H1 (cell line): ENCODE measurements around the gene CLEC16A. TPM values are rescaled to one million over a fixed set of nuclear protein-coding genes. Genes with fewer than 3 reads are reported as not detected.

Source experiments
- CHD2 ChIP-seq: IDR thresholded peaks from 2 replicates; pipeline ENCODE4 v1.6.1; 2012; ENCODE audit warnings: low read length, improper control_type of control experiment
- CREB1 ChIP-seq: IDR thresholded peaks from 2 replicates; pipeline ENCODE4 v1.6.1; 2012; ENCODE audit warnings: inconsistent platforms
- EP300 ChIP-seq, 2 experiments: IDR thresholded peaks; 1 replicate in 1 of 2; 2 replicates in 1 of 2; pipeline ENCODE4 v1.6.1; 2011 to 2012; ENCODE audit warnings: low read depth in 2 of 2, low read length in 2 of 2, mild to moderate bottlenecking in 2 of 2, borderline replicate concordance in 1 of 2, inconsistent platforms in 1 of 2, moderate library complexity in 1 of 2
- GABPA ChIP-seq: IDR thresholded peaks from 2 replicates; pipeline ENCODE4 v1.6.1; 2011; ENCODE audit warnings: mild to moderate bottlenecking, low read length, moderate library complexity, borderline replicate concordance; ENCODE audit not compliant: insufficient read depth
- JUND ChIP-seq: IDR thresholded peaks from 2 replicates; pipeline ENCODE4 v1.6.1; 2011; ENCODE audit warnings: mild to moderate bottlenecking, improper control_type of control experiment, low read length
- KDM1A ChIP-seq: fragments of 200-600, 300-600 bp; sonication (generic); IDR thresholded peaks from 2 replicates; pipeline ENCODE4 v1.7.1; 2016; ENCODE audit warnings: mild to moderate bottlenecking, low read length, borderline replicate concordance
- KDM4A ChIP-seq: IDR thresholded peaks from one replicate; pipeline ENCODE4 v1.7.1; 2012; ENCODE audit warnings: low read depth, mild to moderate bottlenecking, moderate library complexity, low read length, inconsistent platforms; ENCODE audit not compliant: severe bottlenecking
- POLR2A ChIP-seq, 2 experiments: IDR thresholded peaks; 1 replicate in 1 of 2; 2 replicates in 1 of 2; pipeline ENCODE4 v1.6.1; 2011; ENCODE audit warnings: low read depth in 2 of 2, low read length in 2 of 2, mild to moderate bottlenecking in 2 of 2; ENCODE audit errors: control extremely low read depth in 1 of 2
- SIN3A ChIP-seq, 2 experiments: IDR thresholded peaks in 1 of 2; conservative IDR thresholded peaks in 1 of 2; 2 replicates each; pipeline ENCODE4 v1.6.1; 2011 to 2012; ENCODE audit warnings: low read length in 2 of 2, improper control_type of control experiment in 1 of 2, low read depth in 1 of 2, mild to moderate bottlenecking in 1 of 2
- SIX5 ChIP-seq: IDR thresholded peaks from 2 replicates; pipeline ENCODE4 v1.6.1; 2011; ENCODE audit warnings: mild to moderate bottlenecking, low read depth, low read length
- polyA plus RNA-seq, 7 experiments: library from polyadenylated mRNA; depleted of rRNA in 3 of 7; stranded (reverse) in 5 of 7; unstranded in 2 of 7; fragments of >200 nt in 5 of 7; fragments of 200-250 nt in 2 of 7; gene quantifications; 1 replicate in 5 of 7; 2 replicates in 1 of 7; 4 replicates in 1 of 7; pipeline versions ENCODE4 v1.2.1 to v1.2.3, GENCODE V29; 2011 to 2013; ENCODE audit warnings: missing spikeins in 2 of 7, mixed read lengths in 2 of 7
- total RNA-seq: library from RNA; stranded (reverse); fragmentation: NEBNext Ultra II Directional; extraction: Animal tissue kit (Norgen Biotek cat#: 25700); gene quantifications from 2 replicates; pipeline ENCODE4 v1.2.1, GENCODE V29; 2021
- TF ChIP-seq, protein P1 (sequence below): fragments of 300-600 bp; sonication (generic); IDR thresholded peaks from 2 replicates; pipeline ENCODE4 v1.7.1; 2012; ENCODE audit warnings: low read length, moderate library complexity, mild to moderate bottlenecking, inconsistent platforms; ENCODE audit not compliant: insufficient replicate concordance
- TF ChIP-seq, protein P2 (sequence below): IDR thresholded peaks from 2 replicates; pipeline ENCODE4 v1.6.1; 2011; ENCODE audit warnings: low read depth, mild to moderate bottlenecking, low read length; ENCODE audit not compliant: insufficient read depth

The CLEC16A gene
- total and polyA plus RNA-seq, 2 of the 8 experiments (the other 6 are each of a cell fraction or from before 2014, with no cell fraction given) = 7.6 to 19.3 TPM

DNA sequence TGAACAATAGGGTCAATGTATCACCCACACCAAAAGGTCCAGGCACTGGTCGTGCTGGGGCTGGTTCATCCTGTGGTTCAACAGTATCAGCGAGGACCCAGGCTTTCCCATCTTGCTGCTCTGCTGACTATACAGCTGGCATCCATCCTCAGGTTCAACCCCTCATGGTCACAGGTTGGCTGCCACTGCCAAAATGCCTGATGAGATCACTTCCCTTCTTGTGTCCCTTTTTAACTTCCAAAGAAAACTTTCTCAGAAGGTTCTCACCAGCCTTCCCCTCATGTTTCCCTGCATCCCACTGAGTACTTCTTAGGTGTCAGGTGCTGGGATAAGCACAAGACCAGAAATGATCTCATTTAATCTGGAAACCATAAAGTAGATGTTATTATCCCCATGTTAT is 25.7 kb downstream of the CLEC16A start (continued):
- TF ChIP-seq, protein P1, sequence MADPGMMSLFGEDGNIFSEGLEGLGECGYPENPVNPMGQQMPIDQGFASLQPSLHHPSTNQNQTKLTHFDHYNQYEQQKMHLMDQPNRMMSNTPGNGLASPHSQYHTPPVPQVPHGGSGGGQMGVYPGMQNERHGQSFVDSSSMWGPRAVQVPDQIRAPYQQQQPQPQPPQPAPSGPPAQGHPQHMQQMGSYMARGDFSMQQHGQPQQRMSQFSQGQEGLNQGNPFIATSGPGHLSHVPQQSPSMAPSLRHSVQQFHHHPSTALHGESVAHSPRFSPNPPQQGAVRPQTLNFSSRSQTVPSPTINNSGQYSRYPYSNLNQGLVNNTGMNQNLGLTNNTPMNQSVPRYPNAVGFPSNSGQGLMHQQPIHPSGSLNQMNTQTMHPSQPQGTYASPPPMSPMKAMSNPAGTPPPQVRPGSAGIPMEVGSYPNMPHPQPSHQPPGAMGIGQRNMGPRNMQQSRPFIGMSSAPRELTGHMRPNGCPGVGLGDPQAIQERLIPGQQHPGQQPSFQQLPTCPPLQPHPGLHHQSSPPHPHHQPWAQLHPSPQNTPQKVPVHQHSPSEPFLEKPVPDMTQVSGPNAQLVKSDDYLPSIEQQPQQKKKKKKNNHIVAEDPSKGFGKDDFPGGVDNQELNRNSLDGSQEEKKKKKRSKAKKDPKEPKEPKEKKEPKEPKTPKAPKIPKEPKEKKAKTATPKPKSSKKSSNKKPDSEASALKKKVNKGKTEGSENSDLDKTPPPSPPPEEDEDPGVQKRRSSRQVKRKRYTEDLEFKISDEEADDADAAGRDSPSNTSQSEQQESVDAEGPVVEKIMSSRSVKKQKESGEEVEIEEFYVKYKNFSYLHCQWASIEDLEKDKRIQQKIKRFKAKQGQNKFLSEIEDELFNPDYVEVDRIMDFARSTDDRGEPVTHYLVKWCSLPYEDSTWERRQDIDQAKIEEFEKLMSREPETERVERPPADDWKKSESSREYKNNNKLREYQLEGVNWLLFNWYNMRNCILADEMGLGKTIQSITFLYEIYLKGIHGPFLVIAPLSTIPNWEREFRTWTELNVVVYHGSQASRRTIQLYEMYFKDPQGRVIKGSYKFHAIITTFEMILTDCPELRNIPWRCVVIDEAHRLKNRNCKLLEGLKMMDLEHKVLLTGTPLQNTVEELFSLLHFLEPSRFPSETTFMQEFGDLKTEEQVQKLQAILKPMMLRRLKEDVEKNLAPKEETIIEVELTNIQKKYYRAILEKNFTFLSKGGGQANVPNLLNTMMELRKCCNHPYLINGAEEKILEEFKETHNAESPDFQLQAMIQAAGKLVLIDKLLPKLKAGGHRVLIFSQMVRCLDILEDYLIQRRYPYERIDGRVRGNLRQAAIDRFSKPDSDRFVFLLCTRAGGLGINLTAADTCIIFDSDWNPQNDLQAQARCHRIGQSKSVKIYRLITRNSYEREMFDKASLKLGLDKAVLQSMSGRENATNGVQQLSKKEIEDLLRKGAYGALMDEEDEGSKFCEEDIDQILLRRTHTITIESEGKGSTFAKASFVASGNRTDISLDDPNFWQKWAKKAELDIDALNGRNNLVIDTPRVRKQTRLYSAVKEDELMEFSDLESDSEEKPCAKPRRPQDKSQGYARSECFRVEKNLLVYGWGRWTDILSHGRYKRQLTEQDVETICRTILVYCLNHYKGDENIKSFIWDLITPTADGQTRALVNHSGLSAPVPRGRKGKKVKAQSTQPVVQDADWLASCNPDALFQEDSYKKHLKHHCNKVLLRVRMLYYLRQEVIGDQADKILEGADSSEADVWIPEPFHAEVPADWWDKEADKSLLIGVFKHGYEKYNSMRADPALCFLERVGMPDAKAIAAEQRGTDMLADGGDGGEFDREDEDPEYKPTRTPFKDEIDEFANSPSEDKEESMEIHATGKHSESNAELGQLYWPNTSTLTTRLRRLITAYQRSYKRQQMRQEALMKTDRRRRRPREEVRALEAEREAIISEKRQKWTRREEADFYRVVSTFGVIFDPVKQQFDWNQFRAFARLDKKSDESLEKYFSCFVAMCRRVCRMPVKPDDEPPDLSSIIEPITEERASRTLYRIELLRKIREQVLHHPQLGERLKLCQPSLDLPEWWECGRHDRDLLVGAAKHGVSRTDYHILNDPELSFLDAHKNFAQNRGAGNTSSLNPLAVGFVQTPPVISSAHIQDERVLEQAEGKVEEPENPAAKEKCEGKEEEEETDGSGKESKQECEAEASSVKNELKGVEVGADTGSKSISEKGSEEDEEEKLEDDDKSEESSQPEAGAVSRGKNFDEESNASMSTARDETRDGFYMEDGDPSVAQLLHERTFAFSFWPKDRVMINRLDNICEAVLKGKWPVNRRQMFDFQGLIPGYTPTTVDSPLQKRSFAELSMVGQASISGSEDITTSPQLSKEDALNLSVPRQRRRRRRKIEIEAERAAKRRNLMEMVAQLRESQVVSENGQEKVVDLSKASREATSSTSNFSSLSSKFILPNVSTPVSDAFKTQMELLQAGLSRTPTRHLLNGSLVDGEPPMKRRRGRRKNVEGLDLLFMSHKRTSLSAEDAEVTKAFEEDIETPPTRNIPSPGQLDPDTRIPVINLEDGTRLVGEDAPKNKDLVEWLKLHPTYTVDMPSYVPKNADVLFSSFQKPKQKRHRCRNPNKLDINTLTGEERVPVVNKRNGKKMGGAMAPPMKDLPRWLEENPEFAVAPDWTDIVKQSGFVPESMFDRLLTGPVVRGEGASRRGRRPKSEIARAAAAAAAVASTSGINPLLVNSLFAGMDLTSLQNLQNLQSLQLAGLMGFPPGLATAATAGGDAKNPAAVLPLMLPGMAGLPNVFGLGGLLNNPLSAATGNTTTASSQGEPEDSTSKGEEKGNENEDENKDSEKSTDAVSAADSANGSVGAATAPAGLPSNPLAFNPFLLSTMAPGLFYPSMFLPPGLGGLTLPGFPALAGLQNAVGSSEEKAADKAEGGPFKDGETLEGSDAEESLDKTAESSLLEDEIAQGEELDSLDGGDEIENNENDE = no peak
- no peak for TF ChIP-seq JUND
- TF ChIP-seq KDM1A = no peak
- no peak for TF ChIP-seq POLR2A (IDR thresholded peaks at IDR 0.05; ENCODE audit: control extremely low read depth in 1 of 2, low read depth in 2 of 2, low read length in 2 of 2)
- TF ChIP-seq, protein P2, sequence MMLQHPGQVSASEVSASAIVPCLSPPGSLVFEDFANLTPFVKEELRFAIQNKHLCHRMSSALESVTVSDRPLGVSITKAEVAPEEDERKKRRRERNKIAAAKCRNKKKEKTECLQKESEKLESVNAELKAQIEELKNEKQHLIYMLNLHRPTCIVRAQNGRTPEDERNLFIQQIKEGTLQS = no peak
- no peak for TF ChIP-seq SIN3A (conservative IDR thresholded peaks at IDR 0.05 in 1 of 2, IDR thresholded peaks at IDR 0.05 in 1 of 2; ENCODE audit: low read depth in 1 of 2, low read length in 2 of 2)
- TF ChIP-seq KDM4A = no peak
- no peak for TF ChIP-seq SIX5
- no peak for TF ChIP-seq GABPA
- TF ChIP-seq EP300 (IDR thresholded peaks at IDR 0.05; ENCODE audit: borderline replicate concordance in 1 of 2, low read depth in 2 of 2, low read length in 2 of 2) = no peak
- TF ChIP-seq CHD2 = no peak
- TF ChIP-seq CREB1 = no peak
